ENCODE data around the gene ADCY6. TPM values are rescaled to one million over a fixed set of nuclear protein-coding genes. Genes with fewer than 3 reads are reported as not detected.

Gene ADCY6
- total RNA-seq, 1 donor from 2014 or later = 48.5 TPM

DNA sequence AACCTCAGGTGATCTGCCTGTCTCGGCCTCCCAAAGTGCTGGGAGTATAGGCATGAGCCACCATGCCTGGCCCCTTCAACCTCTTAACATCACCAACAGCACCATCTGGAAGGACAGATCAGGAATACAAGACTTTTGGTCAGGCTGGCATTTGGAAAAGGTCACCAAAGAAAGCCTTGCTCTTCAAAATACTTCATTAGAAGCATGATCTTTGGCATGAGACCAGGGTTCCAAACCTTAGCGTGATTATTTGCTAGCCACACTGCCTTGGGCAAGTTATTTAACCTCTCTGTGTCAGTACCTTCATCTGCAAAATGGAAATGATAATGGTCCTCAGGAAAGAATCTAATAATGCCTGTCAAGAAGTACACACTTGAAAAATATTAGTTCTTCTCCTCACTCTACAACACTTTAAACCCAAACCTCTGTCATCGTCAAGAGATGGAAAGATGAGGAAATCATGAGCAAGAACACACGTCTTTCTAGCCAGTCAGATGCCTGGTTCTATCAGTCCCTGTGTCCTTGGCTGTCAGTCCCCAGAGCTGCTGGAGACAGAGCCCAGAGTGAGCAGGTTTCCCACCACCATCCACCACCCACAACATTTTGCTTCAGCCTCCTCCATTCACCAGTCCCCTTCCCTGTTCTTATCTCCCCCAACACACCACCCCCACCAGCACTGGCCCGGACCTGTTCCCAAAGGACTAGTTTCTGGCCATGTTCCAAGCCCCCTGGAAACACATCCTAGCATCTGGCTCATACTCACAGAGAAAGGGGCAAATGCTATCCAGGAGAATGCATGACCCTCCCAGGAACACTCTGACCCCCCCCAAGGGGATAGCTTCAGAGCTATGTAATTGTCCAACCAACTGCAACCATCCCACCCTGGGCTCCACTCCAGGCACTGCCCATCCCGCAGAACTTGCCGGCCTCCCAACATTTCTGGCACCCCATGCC, 2.0 kb downstream of the ADCY6 start:
- DNase-seq (ENCODE audit: extremely low read depth, low read depth, low spot score) = no peak

DNA sequence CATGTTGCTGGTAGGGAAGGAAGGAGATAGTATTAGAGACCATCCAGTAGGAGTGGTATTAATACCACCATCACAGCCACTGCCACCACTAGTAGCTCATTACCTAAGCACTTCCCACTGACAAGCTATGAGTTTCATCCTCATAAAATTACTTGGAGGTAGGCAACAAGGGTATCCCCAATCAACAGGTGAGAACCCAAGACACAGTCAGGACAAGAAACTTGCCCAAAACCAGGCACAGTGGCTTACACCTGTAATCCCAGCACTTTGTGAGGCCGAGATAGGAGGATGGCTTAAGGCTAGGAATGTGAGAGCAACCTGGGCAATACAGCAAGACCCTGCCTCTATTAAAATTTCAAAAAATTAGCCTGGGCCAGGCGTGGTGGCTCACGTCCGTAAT, 5.5 kb downstream of the ADCY6 start:
- DNase-seq (ENCODE audit: extremely low read depth, low read depth, low spot score) = no peak

DNA sequence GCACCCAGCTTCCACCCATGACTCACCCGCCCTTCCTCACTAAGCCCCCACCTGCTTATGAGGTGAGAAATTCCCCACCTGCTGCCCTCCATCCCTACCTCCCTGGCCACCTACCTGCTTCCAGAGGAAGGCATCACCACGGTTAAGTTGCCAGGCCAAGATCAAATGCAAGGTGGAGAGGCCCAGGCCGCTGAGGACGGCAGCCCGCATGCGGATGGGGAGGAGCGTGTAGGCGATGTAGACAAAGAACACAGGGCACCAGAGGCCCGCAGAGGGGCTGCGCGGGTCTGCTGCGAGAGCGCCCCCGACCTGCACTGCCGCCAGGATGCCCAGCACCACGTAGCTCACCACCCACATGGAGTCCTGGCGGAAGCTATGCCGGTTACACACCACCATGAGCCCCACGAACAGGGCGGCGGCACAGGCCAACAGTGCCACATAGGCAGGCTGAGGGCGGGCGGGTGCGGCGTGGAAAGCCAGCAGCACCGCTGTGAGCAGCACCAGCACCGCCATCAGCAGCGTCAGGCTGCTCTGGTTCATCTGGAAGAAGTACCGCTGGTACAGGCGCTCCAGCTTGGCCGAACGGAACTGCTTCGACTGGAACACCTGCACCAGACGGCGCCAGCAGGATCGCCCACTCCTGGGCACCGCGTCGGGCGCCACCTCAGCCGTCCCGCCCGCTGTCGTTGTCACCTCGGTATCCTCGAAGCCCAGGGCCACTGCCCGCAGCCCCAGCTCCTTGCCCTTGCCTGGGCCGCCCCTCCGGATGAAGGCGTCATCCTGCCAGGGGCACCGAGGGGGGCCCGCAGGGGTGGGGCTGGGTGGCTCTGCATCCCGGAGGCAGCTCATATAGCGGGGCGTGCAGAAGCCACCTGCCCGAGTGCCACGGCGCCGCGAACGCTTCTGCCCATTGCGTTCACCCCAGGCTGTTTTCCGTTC, 6.2 kb downstream of the ADCY6 start:
- no peak for DNase-seq (ENCODE audit: extremely low read depth, low read depth, low spot score)

DNA sequence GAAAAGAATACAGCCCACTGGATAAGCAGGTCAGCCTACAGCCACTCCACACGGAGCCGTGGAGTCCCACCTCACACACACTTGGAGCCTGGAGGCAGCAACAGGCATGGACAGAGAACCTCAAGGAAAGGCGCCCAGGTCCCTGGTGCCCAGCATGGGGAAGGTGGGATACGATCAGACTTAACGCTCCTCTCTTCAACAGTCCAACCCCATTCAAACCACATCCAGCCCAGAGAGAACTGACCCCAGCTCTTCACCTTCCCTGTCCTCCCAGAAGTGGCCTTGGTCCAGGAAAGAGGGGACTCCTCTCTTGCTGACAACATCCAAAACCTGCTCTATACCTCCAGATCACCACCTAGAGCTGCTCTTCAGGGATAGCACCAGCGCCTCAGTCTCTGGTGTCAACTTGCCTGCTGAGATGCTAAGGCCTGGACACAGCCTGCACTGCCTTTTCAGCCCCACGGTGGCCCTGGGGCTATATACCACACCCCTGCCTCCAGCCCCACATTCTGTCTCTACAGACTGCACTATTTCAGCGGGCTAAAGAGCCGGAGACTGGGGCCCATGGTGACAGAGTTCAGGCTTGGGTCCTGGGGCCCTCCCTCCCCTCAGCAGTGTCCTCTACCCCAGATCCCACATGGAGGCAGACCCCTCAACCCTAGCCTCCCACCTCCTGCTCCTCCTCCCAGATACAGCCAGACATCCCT, 7.0 kb downstream of the ADCY6 start:
- no peak for DNase-seq (ENCODE audit: extremely low read depth, low read depth, low spot score)

DNA sequence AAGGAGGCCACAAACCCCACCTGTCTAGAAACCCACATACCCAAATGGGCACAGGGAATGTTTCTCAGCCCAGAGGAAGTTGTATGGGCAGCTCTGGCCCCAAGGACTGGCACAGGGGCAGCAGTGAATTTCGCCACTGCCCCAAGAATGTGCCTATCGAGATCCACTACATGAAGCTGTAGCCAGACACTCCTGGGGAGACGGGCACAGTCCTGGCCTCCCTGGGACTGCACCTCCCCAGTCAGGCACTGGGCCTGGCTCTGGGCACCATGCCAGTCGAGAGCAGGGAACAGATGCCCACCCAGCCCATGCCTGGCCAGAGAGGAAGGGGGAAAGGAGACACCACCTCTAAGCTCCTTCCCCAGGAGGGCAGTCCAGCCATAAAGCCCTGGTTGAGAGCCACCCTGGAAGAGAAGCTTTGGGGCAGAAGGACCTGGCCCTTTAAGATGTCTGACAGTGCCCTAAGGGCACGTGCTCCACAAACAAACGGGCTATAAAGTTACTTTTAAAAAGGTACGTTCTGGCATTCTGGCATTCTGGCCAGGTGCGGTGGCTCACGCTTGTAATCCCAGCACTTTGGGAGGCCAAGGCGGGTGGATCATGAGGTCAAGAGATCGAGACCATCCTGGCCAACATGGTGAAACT, 8.4 kb downstream of the ADCY6 start:
- DNase-seq (ENCODE audit: extremely low read depth, low read depth, low spot score) = no peak

DNA sequence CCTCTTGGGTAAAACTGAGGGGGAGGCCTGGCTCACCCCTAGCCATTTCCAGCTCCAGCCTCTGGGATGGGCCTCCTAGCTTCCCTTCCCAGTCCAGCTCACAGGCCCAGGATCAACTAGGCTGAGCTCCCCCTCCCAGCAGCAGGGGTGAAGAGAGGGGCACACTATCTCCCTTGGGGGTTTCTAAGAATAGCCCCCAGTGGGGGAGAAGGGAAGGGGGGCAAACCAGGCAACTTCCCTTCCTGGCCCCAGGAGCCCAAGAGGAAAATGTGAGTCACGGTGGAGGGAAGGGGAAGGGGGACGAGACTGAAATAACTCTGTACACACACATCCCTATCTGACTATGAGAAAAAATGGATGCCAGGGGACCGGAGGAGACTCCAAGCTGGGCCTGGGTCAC, 9.0 kb downstream of the ADCY6 start:
- DNase-seq (ENCODE audit: extremely low read depth, low read depth, low spot score) = peak; percentile 14

DNA sequence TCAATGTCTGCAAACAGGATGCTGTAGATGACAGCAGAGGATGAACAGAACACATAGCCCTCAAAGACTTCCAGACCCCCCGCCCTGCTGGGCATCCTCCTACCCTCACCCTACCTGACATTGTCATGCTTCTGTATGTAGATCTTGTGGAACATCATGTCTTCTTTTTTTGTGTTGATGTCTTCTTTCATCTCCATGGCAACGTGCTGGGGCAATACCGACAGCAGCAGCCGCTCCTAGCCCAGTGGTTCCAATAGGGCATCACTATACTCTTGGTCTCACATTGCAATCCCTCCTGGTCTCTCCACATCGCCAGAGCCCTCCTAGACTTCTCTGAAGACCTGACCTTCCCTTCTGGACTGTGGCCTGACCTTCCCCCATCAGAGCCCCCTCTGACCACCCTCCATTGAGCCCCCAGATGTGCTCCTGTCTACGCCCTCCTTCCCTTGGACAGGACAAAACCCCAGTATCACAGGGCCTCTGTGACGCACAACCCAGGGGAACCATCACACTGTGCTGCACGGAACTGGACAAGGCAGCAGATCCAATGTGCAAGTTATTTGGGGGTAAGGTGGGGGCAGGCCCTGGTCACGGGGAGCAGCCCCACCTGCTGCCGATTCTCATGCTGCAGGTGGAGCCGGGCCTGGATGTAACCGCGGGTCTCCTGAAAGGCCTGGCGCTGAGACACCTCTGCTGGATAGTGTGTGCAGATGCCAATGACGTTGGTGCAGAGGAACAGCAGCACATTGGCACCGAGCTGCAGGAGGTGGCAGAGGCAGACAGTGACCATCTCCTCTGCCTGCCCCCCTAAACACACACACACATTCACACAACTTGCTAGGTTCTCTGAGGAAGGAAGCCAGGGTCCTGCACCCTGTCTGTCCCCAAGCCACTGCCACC, 11.1 kb downstream of the ADCY6 start:
- no peak for DNase-seq (ENCODE audit: extremely low read depth, low read depth, low spot score)

DNA sequence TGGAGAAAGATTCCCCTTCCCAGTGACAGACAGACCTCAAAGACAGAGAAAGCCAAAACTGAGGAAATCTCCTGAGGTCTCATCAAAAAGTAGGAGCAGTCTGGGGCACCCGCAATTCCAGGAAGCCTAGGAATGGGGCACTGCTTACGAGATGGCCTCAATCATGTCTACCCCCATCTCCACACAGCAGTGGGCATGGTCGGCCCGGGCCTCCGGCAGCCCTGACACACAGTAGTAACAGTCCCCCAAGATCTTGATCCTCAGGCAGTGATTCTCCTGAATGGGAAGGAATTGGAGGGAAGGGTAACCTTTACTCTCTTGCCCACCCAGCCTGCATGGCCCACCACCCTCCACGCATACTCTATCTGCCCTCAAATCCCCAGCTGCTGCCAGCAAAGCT, 11.9 kb downstream of the ADCY6 start:
- DNase-seq (ENCODE audit: extremely low read depth, low read depth, low spot score) = no peak

DNA sequence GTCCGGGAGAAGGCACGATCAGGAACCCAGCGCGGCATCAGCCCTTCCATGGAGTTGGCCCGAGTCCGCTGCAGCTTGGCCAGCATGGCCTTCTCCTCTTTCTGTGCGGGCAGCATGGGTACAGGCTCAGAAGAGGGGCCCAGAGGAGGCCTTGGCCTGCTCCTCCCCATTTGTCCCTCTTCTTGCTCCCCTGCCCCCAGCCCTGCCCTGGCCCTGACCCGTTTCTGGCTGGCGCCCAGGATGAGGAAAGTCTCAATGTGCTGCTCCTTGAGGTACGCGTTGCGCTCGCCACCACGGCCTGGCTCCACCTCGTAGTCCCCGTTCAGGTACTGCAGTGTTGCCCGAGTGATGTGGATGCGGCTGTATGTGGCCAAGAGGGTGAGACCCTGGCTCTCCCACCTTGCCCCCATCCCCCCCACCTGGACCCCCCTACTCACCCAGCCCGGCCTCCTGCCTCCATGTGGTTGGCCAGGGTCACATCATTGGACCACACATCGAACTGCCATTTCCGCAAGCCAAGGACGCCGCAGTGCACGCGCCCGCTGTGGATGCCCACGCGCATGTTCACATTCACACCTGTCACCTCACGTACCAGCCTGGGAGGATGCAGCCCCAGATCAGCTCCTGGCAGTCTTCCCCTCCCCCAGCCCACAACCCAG, 12.8 kb downstream of the ADCY6 start:
- no peak for DNase-seq (ENCODE audit: extremely low read depth, low read depth, low spot score)

DNA sequence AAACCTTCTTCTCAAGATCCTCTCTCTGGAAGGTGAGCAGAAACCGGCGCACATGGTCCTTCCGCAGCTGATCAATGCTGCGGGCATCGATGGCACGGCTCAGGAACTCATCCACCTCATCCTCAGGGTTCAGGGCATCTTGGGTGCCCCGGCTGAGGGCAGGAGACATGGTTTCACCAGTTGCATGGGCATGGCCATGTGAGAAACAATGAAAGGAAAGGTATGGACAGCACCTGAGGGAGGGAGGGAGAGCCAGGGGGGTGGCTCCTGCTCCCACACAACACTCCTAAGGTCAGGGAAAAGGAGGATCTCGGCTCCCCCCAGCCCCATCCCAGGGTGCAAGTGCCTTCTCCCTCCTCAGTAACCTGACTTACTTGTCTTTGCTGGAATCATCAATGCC, 13.6 kb downstream of the ADCY6 start:
- DNase-seq (ENCODE audit: extremely low read depth, low read depth, low spot score) = no peak

DNA sequence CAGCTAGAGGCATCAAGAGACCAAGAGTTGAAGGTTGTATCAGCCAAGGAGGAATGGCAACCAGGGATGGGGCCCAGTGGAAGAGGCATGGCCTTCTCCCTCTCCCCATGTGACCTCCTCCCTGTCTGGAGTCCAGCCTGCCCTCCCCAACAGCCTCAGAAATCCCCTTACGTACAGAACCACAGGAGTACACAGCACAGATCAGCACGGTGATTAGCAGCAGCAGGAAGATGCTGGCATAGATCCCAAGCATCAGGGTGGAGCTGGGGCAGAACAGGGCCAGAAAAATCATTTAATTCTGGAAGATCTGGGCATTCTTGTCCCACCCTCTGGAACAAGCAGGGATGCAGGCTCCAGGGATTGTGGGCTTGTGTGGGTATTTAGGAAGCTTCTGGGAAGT, 14.4 kb downstream of the ADCY6 start:
- DNase-seq (ENCODE audit: extremely low read depth, low read depth, low spot score) = no peak

DNA sequence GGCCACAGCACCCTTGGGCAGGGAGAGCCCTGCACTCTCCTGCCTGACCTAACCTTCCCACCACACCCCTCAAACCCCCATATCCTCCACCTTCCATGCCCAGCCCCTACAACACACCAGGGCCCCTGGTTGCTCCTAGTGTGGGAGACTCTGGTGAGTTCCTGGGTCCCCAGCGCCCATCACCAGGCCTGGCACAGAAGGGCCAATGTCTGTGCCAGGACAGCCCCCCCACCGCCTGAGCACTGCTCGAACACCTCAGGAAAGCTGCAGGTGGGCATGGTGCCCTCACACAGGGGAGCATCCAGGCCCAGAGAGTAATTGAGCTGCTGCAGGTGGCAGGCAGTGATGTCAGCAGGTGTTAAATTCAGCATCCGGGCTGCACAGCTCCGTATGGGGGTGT, 15.2 kb downstream of the ADCY6 start:
- DNase-seq (ENCODE audit: extremely low read depth, low read depth, low spot score) = no peak

DNA sequence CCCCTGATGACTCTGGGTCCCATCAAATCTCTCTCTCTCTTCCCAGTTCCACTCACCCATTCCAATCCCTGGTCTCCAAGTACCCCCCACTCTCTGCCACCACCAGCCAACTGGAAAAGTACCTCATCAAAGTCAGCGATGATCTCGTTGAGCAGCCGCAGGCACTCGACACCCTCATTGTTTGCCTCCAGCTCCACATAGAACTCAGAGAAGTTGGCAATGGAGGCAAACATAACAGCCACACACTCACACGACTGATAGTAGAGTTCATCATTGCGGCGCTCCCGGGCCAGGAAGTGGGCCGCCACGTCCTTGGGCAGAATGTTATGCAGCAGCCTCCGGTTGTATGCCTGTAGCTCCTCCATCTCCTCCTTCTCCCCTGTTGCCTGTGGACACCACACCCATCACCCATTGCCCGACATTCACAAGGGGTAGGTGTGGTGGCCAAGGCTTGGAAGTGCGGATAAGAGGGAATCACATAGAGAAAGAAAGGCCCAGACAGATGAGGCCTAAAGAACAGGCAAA, 17.2 kb downstream of the ADCY6 start:
- DNase-seq (ENCODE audit: extremely low read depth, low read depth, low spot score) = no peak

DNA sequence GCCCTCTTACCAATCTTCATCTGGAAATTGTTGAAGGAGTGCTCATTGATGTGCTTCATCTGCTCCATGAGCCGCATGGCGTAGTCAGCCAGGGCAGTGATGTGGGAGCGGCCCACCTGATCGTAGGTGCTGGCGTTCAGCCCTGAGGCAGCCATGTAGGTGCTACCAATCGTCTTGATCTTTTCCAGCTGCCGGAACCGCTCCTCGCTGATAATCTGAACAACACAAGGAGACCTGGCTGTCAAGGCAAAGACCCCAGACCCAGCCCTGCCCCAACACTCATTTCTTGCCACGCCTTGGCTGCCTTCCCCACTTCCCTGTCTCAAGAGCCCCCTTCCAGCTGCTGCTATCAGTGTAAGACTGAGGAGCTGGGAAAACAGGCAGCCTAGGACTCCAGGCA, 18.1 kb downstream of the ADCY6 start:
- no peak for DNase-seq (ENCODE audit: extremely low read depth, low read depth, low spot score)

DNA sequence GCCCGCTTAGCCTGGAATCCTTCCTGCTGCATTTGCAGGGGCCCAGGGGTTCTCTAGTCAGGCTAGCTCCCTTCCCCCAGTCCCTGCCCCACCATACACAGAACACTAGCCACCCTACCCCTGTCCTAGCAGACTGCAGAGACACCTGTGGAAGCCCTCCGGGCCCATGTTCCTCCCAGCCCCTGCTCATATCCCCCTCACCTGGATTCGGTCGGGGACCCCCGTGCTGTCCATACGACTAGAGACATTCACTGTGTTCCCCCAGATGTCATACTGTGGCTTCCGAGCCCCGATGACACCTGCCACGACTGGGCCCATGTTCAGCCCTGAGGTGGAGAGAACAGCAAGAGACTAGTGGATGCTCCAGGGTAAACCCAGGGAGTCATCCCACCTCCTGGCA, 20.2 kb downstream of the ADCY6 start:
- no peak for DNase-seq (ENCODE audit: extremely low read depth, low read depth, low spot score)

DNA sequence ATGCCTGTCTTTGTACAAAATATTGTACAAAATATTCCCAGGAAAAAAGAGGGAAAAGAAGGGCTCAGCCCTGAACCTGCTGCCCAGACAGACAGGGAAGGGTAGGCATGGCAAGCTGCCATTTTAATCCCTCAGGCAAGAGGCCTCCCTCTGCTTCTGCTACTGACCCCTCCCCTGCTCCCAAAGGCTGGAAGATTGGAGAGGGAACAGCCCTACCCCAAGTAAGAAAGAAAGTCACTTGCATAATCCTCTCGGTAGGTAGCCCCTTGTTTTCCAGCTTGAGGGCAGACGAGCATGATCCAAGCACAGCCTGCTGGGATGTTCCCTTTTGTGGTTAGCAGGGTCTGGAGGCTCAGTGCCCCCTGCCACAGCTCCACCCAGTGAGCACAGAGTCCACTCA, 20.7 kb downstream of the ADCY6 start:
- DNase-seq (ENCODE audit: extremely low read depth, low read depth, low spot score) = no peak

DNA sequence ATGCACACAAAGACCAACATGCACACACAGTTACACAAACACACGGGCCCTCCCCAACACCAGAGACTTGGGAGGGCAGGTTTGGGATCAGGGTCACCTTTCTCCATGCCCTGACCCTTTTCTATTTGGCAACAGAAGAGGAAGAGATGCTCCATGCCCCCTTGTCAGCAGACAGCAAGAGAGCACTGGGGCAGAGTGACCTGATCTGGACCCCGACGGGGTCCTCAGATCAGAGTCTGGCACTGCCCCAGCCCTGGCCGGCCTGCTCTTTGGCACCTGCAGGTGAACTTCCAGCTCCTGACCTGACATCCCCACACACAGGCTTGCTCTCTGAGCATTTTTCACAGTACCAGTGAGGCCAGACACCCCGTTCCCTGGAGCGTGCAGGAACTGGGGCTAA, 21.4 kb downstream of the ADCY6 start:
- DNase-seq (ENCODE audit: extremely low read depth, low read depth, low spot score) = no peak

DNA sequence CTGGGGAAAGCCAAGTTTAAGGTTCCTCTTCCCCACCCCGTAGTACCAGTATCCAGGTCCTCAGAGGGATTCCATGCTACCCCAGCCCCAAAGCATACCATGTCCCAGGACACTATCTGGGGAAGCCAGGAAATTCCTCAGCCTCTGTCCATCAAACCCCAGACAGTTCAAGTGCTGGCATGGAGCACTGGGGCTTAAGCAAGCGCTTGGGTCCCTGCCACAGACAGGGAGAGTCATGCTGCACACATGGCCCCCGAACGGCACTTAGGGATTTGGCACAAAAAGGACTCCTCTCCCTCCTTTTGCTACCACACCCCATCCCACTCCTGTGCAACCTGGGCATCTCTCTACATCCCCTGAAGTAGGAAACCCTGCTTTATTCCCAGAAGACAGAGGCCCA, 21.8 kb downstream of the ADCY6 start:
- no peak for DNase-seq (ENCODE audit: extremely low read depth, low read depth, low spot score)

DNA sequence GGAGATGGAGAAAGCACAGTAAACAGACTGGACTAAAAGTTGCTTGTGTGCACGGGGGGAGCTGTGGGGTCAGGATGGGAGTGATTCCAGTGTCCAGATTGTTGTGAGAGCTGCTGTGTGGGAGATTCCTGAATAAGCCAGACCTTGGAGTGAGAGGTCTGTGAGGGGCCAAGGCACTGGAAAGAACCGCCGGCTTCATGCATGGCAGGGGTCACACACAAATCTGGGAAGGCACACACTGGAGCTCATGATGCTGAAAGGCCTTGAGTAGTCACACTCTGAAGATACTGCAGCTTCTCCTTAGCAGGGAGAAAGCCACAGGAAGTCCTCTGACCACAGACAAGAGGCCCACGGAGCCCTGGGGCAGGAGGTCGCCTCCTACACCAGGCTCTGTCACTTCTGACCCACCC, 23.1 kb downstream of the ADCY6 start:
- DNase-seq (ENCODE audit: extremely low read depth, low read depth, low spot score) = no peak
